ENCODE results near the gene MYO1A.

MYO1A gene

DNA sequence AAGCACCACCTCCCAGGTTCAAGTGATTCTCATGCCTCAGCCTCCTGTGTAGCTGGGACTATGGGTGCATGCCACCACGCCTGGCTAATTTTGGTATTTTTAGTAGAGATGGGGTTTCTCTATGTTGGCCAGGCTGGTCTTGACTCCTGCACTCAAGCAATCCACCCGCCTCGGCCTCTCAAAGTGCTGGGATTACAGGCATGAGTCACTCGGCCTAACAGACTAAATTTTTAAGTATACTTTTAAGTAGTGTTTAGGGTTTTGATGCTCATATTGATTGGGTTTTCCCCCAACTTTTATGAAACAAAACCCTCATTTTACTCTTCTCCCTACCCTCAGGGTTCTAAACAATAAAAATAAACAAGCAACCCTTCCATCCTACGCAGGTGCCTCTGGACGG lies 5.5 kb downstream of the MYO1A start:
- no peaks in the 10 kb centered on the region for H3K36me3 ChIP-seq (ENCODE audit: insufficient read depth, low read length)
- no peaks in the 10 kb centered on the region for H3K9me3 ChIP-seq (replicated peaks; ENCODE audit: low read length)
- H3K4me1 ChIP-seq (ENCODE audit: control insufficient read depth, insufficient read depth, low read length): no peaks in the 10 kb centered on the region
- no peak overlapping the region for H3K4me2 ChIP-seq (ENCODE audit: low read length)
- peaks cover 70% of the 10 kb centered on the region for H3K27me3 ChIP-seq (ENCODE audit: control insufficient read depth, insufficient read depth, low read length)
- no peak overlapping the region for H3K4me3 ChIP-seq (ENCODE audit: low read length)
- no peak overlapping the region for H3K9ac ChIP-seq (ENCODE audit: low read depth, low read length)

- H3K27me3 ChIP-seq (ENCODE audit: control insufficient read depth, insufficient read depth, low read length): peaks cover 84% of the 10 kb centered on the region
- no peaks in the 10 kb centered on the region for H3K4me1 ChIP-seq (ENCODE audit: control insufficient read depth, insufficient read depth, low read length)
- no peaks in the 10 kb centered on the region for H3K9me3 ChIP-seq (replicated peaks; ENCODE audit: low read length)
- H3K9ac ChIP-seq (ENCODE audit: low read depth, low read length): no peak overlapping the region
- no peak overlapping the region for H3K4me2 ChIP-seq (ENCODE audit: low read length)
- H3K4me3 ChIP-seq (ENCODE audit: low read length): no peak overlapping the region
- H3K36me3 ChIP-seq (ENCODE audit: insufficient read depth, low read length): no peaks in the 10 kb centered on the region
Measured at GRCh38 chr12:57042695-57043094, 7.2 kb downstream of the MYO1A start.

- Histone ChIP-seq H3K4me3 (ENCODE audit: low read length) (no peak overlapping the region), H3K9me3 (replicated peaks; ENCODE audit: low read length) (no peaks in the 10 kb centered on the region), H3K4me2 (ENCODE audit: low read length) (no peak overlapping the region), H3K27me3 (ENCODE audit: control insufficient read depth, insufficient read depth, low read length) (peaks cover 85% of the 10 kb centered on the region), H3K36me3 (ENCODE audit: insufficient read depth, low read length) (no peaks in the 10 kb centered on the region), H3K9ac (ENCODE audit: low read depth, low read length) (no peak overlapping the region), H3K4me1 (ENCODE audit: control insufficient read depth, insufficient read depth, low read length) (no peaks in the 10 kb centered on the region)
Measured at GRCh38 chr12:57040750-57041149, 9.2 kb downstream of the MYO1A start.

- Histone ChIP-seq H3K4me3 (ENCODE audit: low read length) (no peak overlapping the region), H3K4me1 (ENCODE audit: control insufficient read depth, insufficient read depth, low read length) (no peaks in the 10 kb centered on the region), H3K36me3 (ENCODE audit: insufficient read depth, low read length) (no peaks in the 10 kb centered on the region), H3K4me2 (ENCODE audit: low read length) (no peak overlapping the region), H3K9me3 (replicated peaks; ENCODE audit: low read length) (no peaks in the 10 kb centered on the region), H3K27me3 (ENCODE audit: control insufficient read depth, insufficient read depth, low read length) (peaks cover 82% of the 10 kb centered on the region), H3K9ac (ENCODE audit: low read depth, low read length) (no peak overlapping the region)
Measured at GRCh38 chr12:57040211-57040610, 9.7 kb downstream of the MYO1A start.

GRCh38 chr12:57039016-57039798 lies 10.7 kb downstream of the MYO1A start:
- Histone ChIP-seq H3K4me3 (ENCODE audit: low read length) (no peak overlapping the region), H3K9ac (ENCODE audit: low read depth, low read length) (no peak overlapping the region), H3K27me3 (ENCODE audit: control insufficient read depth, insufficient read depth, low read length) (peaks cover 81% of the 10 kb centered on the region), H3K9me3 (replicated peaks; ENCODE audit: low read length) (no peaks in the 10 kb centered on the region), H3K4me1 (ENCODE audit: control insufficient read depth, insufficient read depth, low read length) (no peaks in the 10 kb centered on the region), H3K36me3 (ENCODE audit: insufficient read depth, low read length) (no peaks in the 10 kb centered on the region), H3K4me2 (ENCODE audit: low read length) (no peak overlapping the region)

DNA sequence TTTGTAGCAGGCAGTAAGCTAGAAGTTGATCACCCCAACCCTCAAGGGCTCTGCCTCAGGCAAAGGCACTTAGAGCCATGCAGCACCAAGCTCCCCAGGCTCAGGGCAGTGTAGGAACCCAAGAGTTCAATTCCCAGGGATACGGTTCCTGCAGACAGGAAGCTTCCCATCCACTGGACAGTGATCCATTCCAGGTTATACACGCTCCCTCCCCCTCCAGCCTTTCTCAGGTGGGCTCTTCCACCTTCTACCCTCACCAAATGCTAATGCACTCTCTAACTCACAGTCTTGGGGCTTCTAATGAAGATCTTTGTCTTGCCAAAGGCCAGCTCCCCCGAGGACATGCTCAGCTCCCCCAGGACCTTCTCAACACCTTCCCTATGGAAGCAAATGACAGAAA lies 12.7 kb downstream of the MYO1A start:
- Histone ChIP-seq H3K36me3 (ENCODE audit: insufficient read depth, low read length) (no peaks in the 10 kb centered on the region), H3K9ac (ENCODE audit: low read depth, low read length) (no peak overlapping the region), H3K4me3 (ENCODE audit: low read length) (no peak overlapping the region), H3K4me1 (ENCODE audit: control insufficient read depth, insufficient read depth, low read length) (no peaks in the 10 kb centered on the region), H3K27me3 (ENCODE audit: control insufficient read depth, insufficient read depth, low read length) (peaks cover 75% of the 10 kb centered on the region), H3K9me3 (replicated peaks; ENCODE audit: low read length) (no peaks in the 10 kb centered on the region), H3K4me2 (ENCODE audit: low read length) (no peak overlapping the region)

- Histone ChIP-seq H3K27me3 (ENCODE audit: control insufficient read depth, insufficient read depth, low read length) (peaks cover 68% of the 10 kb centered on the region), H3K9ac (ENCODE audit: low read depth, low read length) (no peak overlapping the region), H3K4me2 (ENCODE audit: low read length) (no peak overlapping the region), H3K36me3 (ENCODE audit: insufficient read depth, low read length) (no peaks in the 10 kb centered on the region), H3K4me1 (ENCODE audit: control insufficient read depth, insufficient read depth, low read length) (no peaks in the 10 kb centered on the region), H3K4me3 (ENCODE audit: low read length) (no peak overlapping the region), H3K9me3 (replicated peaks; ENCODE audit: low read length) (no peaks in the 10 kb centered on the region)
Measured at GRCh38 chr12:57033431-57033830, 16.5 kb downstream of the MYO1A start.

- Histone ChIP-seq H3K27me3 (ENCODE audit: control insufficient read depth, insufficient read depth, low read length) (peaks cover 68% of the 10 kb centered on the region), H3K9ac (ENCODE audit: low read depth, low read length) (no peak overlapping the region)
Measured at GRCh38 chr12:57031789-57032188, 18.1 kb downstream of the MYO1A start.

GRCh38 chr12:57031138-57031725 lies 18.7 kb downstream of the MYO1A start:
- no peaks in the 10 kb centered on the region for H3K4me1 ChIP-seq (ENCODE audit: control insufficient read depth, insufficient read depth, low read length)
- no peaks in the 10 kb centered on the region for H3K9me3 ChIP-seq (replicated peaks; ENCODE audit: low read length)
- H3K36me3 ChIP-seq (ENCODE audit: insufficient read depth, low read length): no peaks in the 10 kb centered on the region
- no peak overlapping the region for H3K4me3 ChIP-seq (ENCODE audit: low read length)
- H3K4me2 ChIP-seq (ENCODE audit: low read length): no peak overlapping the region
- no peak overlapping the region for H3K9ac ChIP-seq (ENCODE audit: low read depth, low read length)
- H3K27me3 ChIP-seq (ENCODE audit: control insufficient read depth, insufficient read depth, low read length): peaks cover 68% of the 10 kb centered on the region

More at GRCh38 chr12:57031789-57032188, 18.1 kb downstream of the MYO1A start:
- H3K9me3 ChIP-seq (replicated peaks; ENCODE audit: low read length): no peaks in the 10 kb centered on the region
- no peaks in the 10 kb centered on the region for H3K4me1 ChIP-seq (ENCODE audit: control insufficient read depth, insufficient read depth, low read length)
- H3K4me2 ChIP-seq (ENCODE audit: low read length): no peak overlapping the region
- no peak overlapping the region for H3K4me3 ChIP-seq (ENCODE audit: low read length)
- no peaks in the 10 kb centered on the region for H3K36me3 ChIP-seq (ENCODE audit: insufficient read depth, low read length)

DNA sequence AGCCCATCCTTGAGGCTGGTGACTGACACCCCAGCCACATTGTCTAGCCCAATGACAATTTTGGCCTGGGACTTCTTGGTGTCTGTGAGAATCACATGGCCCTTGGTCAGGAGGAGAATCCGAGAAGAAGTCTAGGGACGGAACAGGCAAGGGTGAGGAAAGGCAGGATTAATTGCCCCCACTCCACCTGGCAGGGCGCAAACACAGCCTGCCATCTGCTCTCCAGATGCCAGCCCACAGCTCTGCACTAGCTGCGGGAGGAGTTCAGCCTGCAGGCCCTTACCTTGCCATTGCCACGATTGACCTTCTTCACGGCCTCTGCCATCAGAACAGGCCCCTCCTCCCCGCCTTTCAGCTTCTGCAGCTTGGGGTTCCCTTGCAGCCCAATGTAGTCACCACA lies 20.5 kb downstream of the MYO1A start:
- Histone ChIP-seq H3K27me3 (ENCODE audit: control insufficient read depth, insufficient read depth, low read length) (peaks cover 72% of the 10 kb centered on the region), H3K4me1 (ENCODE audit: control insufficient read depth, insufficient read depth, low read length) (no peaks in the 10 kb centered on the region), H3K4me3 (ENCODE audit: low read length) (no peak overlapping the region), H3K9ac (ENCODE audit: low read depth, low read length) (no peak overlapping the region), H3K36me3 (ENCODE audit: insufficient read depth, low read length) (no peaks in the 10 kb centered on the region), H3K9me3 (replicated peaks; ENCODE audit: low read length) (no peaks in the 10 kb centered on the region), H3K4me2 (ENCODE audit: low read length) (no peak overlapping the region)

DNA sequence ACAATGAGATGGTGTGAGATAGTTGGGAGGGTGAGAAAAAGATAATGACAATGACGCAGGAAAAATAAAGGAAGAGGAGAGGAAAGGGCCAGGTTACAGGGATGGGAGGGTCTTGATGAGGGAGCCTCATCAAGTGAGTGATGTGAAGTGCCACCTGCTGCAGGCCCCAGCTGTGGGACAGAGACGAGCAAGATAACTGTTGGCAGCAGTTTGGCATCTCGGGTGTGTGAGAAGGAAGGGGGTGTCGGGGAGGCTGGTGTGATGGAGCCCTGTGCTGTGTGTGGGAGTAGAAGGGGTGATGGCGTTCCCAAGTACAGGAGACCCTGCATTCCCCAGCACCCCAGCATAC lies 22.1 kb downstream of the MYO1A start:
- H3K4me1 ChIP-seq (ENCODE audit: control insufficient read depth, insufficient read depth, low read length): no peaks in the 10 kb centered on the region
- H3K36me3 ChIP-seq (ENCODE audit: insufficient read depth, low read length): no peaks in the 10 kb centered on the region
- no peak overlapping the region for H3K4me3 ChIP-seq (ENCODE audit: low read length)
- H3K9ac ChIP-seq (ENCODE audit: low read depth, low read length): no peak overlapping the region
- H3K9me3 ChIP-seq (replicated peaks; ENCODE audit: low read length): no peaks in the 10 kb centered on the region
- peaks cover 67% of the 10 kb centered on the region for H3K27me3 ChIP-seq (ENCODE audit: control insufficient read depth, insufficient read depth, low read length)
- H3K4me2 ChIP-seq (ENCODE audit: low read length): no peak overlapping the region

Data from skeletal muscle satellite cell (primary cell).